Lung (tissue), 12 donors: ENCODE measurements around the gene OSGIN1. TPM values are rescaled to one million over a fixed set of nuclear protein-coding genes. Genes with fewer than 3 reads are reported as not detected.

Experiments used
- ATAC-seq: fragments of 200-7000 bp; cut with Tn5 transposase; one replicate; pipeline ENCODE4 v1.9.1; 2020; ENCODE audit warnings: moderate number of reproducible peaks; ENCODE audit not compliant: insufficient read depth, low FRiP score
- DNase-seq, 3 donors: peaks; one replicate each; pipeline ENCODE4 v3.0.0-alpha.2; 2013 to 2017
- H3K27ac ChIP-seq, 2 donors: one replicate each; pipeline ENCODE4 v1.5.1; 2013; ENCODE audit warnings: mild to moderate bottlenecking in 2 of 2, moderate library complexity in 2 of 2, control low read depth in 1 of 2, inconsistent platforms in 1 of 2, low read depth in 1 of 2, low read length in 1 of 2
- H3K27me3 ChIP-seq, 3 donors: one replicate each; pipeline ENCODE4 v1.5.1; 2013; ENCODE audit warnings: low read length in 2 of 3; ENCODE audit not compliant: control insufficient read depth in 3 of 3, insufficient read depth in 3 of 3
- H3K36me3 ChIP-seq, 4 donors: one replicate each; pipeline ENCODE4 v1.5.1; 2013; ENCODE audit warnings: low read length in 4 of 4, mild to moderate bottlenecking in 1 of 4, moderate library complexity in 1 of 4; ENCODE audit not compliant: control insufficient read depth in 4 of 4, insufficient read depth in 4 of 4
- H3K4me1 ChIP-seq, 5 donors: one replicate each; pipeline ENCODE4 v1.5.1; 2013; ENCODE audit warnings: low read length in 5 of 5, mild to moderate bottlenecking in 2 of 5, moderate library complexity in 1 of 5; ENCODE audit not compliant: control insufficient read depth in 5 of 5, insufficient read depth in 5 of 5
- H3K4me3 ChIP-seq: one replicate; pipeline ENCODE4 v1.5.1; 2013; ENCODE audit warnings: mild to moderate bottlenecking, control low read depth, moderate library complexity
- H3K9ac ChIP-seq, 2 donors: one replicate each; pipeline ENCODE4 v1.5.1; 2013; ENCODE audit warnings: low read length in 2 of 2, control low read depth in 1 of 2; ENCODE audit not compliant: insufficient read depth in 1 of 2
- H3K9me3 ChIP-seq, 4 donors: one replicate each; pipeline ENCODE4 v1.5.1; 2013; ENCODE audit warnings: low read length in 3 of 4, mild to moderate bottlenecking in 1 of 4, moderate library complexity in 1 of 4; ENCODE audit not compliant: control insufficient read depth in 4 of 4, insufficient read depth in 3 of 4
- WGBS, 2 donors: extraction: QIAGEN DNeasy Blood & Tissue Kit; methylation state at CpG; one replicate each; pipeline ENCODE4 v1.1.7; 2013; 5-methylcytosine and 5-hydroxymethylcytosine counted together
- polyA plus RNA-seq, 2 donors: library from polyadenylated mRNA; stranded (reverse); fragments of 200-250 nt; gene quantifications; one replicate each; pipeline ENCODE4 v1.2.1, GENCODE V29; 2013
- total RNA-seq, 2 donors: library from RNA; depleted of rRNA in 1 of 2; stranded (reverse); fragments of >200 nt in 1 of 2; gene quantifications; one replicate each; pipeline ENCODE4 v1.2.1, GENCODE V29; 2014 to 2021
- TF ChIP-seq, protein P1 (sequence below): IDR thresholded peaks from 2 replicates; pipeline ENCODE4 v1.5.1; 2012; ENCODE audit warnings: mild to moderate bottlenecking; ENCODE audit errors: control extremely low read depth, extremely low read depth
- donor health status: control.
- donor health status: control.
- donor health status: Bipolar disorder and iron deficiency.
- donor health status: healthy.
- donor health status: DM: yes; HTN: yes; CAD: no.

The OSGIN1 gene
- total and polyA plus RNA-seq, 4 donors: 1.5 to 17.9 (median 13.8) TPM

DNA sequence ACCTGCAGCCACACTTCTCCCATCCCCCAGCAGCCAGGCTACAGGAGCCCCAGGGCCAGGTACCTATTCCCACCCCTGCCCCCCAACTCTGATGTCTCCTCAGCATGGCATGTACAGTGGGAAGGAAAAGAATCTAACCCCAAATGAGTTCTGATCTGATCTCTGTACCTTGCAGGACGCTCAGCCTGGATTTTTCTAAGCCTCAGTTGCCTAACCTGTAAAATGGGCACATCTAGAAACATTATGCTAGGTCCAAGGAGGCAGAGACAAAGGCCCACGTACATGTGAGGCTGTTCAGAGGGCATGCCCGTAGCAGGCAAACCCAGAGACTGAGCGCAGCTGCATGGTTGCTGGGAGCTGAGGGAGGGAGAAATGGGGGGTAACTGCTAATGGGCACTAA, 54.5 kb downstream of the OSGIN1 start:
- H3K4me1 ChIP-seq: no peaks in the 10 kb centered on the region
- WGBS, 2 donors: 82 to 92% methylated on average over 4 of the region's 4 CpGs
- no peaks in the 10 kb centered on the region for H3K36me3 ChIP-seq
- no peak for DNase-seq
- H3K9ac ChIP-seq: no peak overlapping the region
- H3K27me3 ChIP-seq: no peaks in the 10 kb centered on the region
- no peak for ATAC-seq
- no peak overlapping the region for H3K27ac ChIP-seq
- peaks cover 0 to 6% (median 0%) of the 10 kb centered on the region in 4 donors for H3K9me3 ChIP-seq
- no peak overlapping the region for H3K4me3 ChIP-seq
- TF ChIP-seq, protein P1, sequence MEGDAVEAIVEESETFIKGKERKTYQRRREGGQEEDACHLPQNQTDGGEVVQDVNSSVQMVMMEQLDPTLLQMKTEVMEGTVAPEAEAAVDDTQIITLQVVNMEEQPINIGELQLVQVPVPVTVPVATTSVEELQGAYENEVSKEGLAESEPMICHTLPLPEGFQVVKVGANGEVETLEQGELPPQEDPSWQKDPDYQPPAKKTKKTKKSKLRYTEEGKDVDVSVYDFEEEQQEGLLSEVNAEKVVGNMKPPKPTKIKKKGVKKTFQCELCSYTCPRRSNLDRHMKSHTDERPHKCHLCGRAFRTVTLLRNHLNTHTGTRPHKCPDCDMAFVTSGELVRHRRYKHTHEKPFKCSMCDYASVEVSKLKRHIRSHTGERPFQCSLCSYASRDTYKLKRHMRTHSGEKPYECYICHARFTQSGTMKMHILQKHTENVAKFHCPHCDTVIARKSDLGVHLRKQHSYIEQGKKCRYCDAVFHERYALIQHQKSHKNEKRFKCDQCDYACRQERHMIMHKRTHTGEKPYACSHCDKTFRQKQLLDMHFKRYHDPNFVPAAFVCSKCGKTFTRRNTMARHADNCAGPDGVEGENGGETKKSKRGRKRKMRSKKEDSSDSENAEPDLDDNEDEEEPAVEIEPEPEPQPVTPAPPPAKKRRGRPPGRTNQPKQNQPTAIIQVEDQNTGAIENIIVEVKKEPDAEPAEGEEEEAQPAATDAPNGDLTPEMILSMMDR: no peak

DNA sequence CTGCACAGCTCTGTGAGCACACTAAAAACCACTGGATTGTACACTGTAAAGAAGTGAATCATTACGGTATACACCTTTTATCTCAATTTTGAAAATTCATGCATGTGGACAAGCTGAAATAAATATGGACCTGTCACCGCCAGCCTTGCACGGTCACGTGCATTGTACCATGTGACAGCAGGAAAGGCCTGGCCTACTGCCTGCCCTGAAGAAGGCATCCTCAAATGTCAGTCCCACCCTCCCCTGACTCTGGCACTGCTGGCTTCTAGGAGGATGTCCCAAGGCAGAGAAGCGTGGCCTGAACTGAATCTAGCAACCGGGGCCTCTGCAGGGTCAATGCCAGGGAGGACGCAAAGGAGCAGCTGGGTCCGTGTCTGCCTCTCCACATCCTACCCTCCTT, 54.9 kb downstream of the OSGIN1 start:
- no peak overlapping the region for H3K9ac ChIP-seq
- H3K9me3 ChIP-seq: peaks cover 0 to 6% (median 0%) of the 10 kb centered on the region in 4 donors
- H3K27ac ChIP-seq: no peak overlapping the region
- H3K4me3 ChIP-seq: no peak overlapping the region
- no peaks in the 10 kb centered on the region for H3K4me1 ChIP-seq
- TF ChIP-seq, protein P1: no peak
- DNase-seq (no peak), ATAC-seq (no peak)
- WGBS, 2 donors: 52 to 70% methylated on average over 8 of the region's 8 CpGs
- no peaks in the 10 kb centered on the region for H3K27me3 ChIP-seq
- H3K36me3 ChIP-seq: no peaks in the 10 kb centered on the region

DNA sequence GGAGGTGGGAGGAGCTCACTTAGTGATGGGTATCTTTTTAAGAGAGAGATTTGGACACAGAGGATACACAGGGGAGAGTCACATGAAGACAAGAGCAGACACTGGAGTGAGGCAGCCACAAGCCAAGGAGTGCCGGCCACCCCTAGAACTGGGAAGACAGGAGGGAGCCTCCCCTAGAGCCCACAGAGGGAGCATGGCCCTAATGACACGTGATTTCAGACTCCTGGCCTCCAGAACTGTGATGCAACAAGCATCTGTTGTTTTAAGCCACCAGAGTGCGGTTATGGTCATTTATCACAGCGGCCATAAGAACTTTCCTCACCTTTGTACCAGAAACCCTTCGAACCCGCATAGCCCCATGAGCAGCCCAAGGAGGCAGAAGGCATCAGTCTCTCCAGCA, 56.2 kb downstream of the OSGIN1 start:
- TF ChIP-seq, protein P1: no peak
- no peak for DNase-seq
- 89% methylated on average over 6 of the region's 6 CpGs for WGBS, 2 donors

GRCh38 chr16:84013787-84014569, 60.9 kb downstream of the OSGIN1 start:
- Histone ChIP-seq H3K27me3 (no peaks in the 10 kb centered on the region), H3K9ac (no peak overlapping the region), H3K27ac (no peak overlapping the region), H3K36me3 (no peaks in the 10 kb centered on the region), H3K4me3 (no peak overlapping the region), H3K9me3 (peaks cover 0 to 3% (median 1%) of the 10 kb centered on the region in 4 donors), H3K4me1 (no peaks in the 10 kb centered on the region)
- peak; percentile 88 for ATAC-seq
- peak; percentile 36 to 72 (median 49) for DNase-seq
- TF ChIP-seq, protein P1: no peak
- 11 to 15% methylated on average over 13 to 14 of the region's 14 CpGs for WGBS, 2 donors

More for the DNA sequence above, 56.2 kb downstream of the OSGIN1 start:
- Histone ChIP-seq H3K4me3 (no peak overlapping the region), H3K36me3 (no peaks in the 10 kb centered on the region), H3K9me3 (peaks cover 0 to 6% (median 0%) of the 10 kb centered on the region in 4 donors), H3K27me3 (no peaks in the 10 kb centered on the region), H3K4me1 (no peaks in the 10 kb centered on the region), H3K27ac (no peak overlapping the region), H3K9ac (no peak overlapping the region)
- no peak for ATAC-seq
